ENCODE results near the gene C1QTNF3.

The C1QTNF3 gene

DNA sequence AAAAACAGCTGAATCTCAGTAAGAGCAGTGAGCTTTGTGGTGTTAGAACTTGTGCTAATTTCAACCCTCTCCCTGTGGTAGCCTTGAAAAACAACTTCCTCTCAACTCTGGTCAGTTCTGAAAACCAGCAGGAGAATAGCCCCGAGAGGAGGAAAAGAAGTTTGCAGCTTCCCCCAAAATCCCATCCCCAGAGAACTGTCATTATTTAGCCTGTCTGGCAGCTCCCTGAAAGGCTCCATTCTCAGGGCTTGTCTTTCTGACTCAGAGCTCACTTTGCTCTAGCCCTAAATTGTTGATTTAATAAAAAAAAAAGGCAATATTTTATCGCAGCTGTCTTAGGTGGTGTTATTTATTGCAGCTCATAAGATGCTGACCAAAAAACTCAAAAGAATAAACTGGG is 47.1 kb downstream of the C1QTNF3 start:
- DNase-seq, result no peak

DNA sequence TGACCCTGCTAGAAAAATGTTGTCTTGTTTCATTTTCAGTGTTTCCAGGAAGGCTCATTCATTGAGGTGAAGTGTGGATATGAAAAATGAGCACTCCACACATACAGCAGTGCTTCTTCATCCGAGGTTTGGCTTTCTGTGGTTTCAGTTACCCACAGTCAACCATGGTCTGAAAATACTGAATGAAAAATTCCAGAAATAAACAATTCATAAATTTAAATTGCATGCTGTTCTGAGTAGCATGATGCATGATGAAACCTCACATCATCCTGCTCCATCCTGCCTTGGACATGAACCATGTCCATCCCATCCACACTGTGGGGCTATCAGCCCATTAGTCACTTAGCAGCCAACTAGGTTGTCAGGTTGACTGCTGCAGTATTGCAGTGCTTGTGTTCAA is 48.2 kb downstream of the C1QTNF3 start:
- DNase-seq, result no peak

GRCh38 chr5:33992864-33993263 is 50.1 kb downstream of the C1QTNF3 start:
- DNase-seq, result no peak

- DNase-seq, result no peak
These were observed 57.6 kb downstream of the C1QTNF3 start for GRCh38 chr5:33985447-33985846.

DNA sequence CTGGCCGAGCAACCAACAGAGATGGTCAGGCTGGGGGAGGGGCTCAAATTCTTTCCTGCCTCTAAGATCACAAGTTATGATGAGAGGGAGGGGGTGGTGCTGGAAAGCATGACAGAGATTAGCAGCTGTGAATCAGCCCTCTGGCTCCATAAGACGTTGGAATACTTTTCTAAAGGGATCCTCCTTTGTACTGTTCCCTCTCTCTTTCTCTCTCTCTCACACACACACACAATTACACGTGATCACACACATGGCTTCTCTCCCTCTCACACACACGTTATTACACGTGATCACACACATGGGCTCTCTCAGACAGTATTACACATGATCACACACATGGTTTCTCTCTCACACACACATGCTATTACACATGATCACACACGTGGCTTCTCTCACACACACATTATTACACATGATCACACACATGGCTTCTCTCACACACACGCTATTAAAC is 58.3 kb downstream of the C1QTNF3 start, which contains the start of gene SLC45A2:
SLC45A2 (minus strand) TSS at position 23 of the 454 bp plus-strand sequence. CDS start 110 bp downstream, outside the sequence.
- DNase-seq, result peak; percentile 3

- no peak for DNase-seq
These were observed 58.8 kb downstream of the C1QTNF3 start for GRCh38 chr5:33984178-33984577.

DNA sequence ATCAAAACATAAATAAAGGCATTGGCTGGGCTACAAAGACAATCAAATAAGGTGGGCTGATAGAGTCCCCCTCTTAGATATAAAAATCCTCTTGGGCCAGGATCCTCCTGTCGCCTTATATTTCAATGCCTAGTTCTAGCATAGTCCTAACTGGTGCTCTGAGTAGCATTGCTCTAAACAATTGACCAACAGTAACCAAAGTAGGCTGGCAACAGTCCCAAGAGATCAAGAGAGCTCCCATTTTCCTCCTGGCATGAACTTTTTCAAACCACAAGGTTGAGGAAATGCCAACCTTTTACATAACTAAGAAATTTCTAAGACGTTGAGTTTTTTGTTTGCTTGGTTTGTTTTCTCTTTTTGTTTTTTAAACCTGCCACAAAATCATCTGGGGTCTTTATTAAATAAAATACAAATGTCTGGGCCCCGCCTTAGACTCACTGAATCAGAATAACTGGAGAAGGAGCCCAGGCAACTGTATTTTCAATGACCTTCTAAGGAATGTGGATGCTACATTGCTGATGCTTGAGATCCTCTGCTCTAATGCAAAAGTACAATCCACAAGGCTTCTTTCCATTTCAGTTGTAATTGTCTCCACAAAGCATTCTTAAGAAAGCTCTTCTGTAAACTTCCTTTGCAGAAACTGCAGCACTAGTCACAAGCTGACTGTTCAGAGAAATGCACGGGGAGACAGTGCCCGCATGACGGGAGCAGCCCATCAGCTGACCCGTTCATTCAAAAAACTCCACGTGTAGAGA is 61.4 kb downstream of the C1QTNF3 start:
- DNase-seq, result no peak

GRCh38 chr5:33980030-33980429 is 63.0 kb downstream of the C1QTNF3 start:
- DNase-seq, result no peak

DNA sequence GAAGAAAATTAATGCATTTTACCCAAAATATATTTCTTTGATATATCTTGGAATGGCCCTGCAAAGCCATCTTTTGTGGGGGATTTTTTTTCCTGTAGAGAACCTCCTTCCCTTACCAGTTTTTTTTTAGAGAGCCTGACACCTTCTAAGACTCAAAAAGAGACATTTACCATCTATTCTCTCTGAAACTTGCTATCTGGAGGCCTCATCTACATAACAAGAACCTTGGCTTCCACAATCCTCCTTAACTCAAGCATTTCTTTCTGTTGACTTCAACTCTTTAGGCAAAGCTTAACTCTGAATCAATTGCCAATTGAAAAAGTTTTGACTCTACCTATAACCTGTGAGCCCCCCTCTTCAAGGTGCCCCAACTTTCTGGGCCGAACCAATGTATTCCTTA is 64.7 kb downstream of the C1QTNF3 start:
- no peak for DNase-seq

GRCh38 chr5:33976307-33976706 is 66.7 kb downstream of the C1QTNF3 start:
- no peak for DNase-seq

DNA sequence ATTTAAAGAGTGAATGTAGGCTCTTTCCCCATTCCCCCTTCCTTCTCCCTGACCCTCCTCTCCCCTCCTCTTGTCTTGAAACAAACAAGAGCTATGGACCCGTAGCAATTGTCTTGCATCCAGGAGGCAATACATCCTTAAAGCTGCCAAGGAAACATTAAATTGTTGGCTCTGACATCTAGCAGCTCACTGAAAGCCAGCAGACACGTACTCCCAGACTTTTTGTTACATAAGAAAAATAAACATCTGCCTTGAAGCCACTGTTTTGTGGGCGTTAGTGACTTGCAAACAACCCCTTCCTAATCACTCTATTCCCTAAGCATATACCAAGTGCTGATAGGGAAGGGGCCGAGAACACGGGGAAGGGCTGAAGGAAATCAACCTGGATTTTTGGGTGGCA is 67.2 kb downstream of the C1QTNF3 start:
- DNase-seq, result no peak

DNA sequence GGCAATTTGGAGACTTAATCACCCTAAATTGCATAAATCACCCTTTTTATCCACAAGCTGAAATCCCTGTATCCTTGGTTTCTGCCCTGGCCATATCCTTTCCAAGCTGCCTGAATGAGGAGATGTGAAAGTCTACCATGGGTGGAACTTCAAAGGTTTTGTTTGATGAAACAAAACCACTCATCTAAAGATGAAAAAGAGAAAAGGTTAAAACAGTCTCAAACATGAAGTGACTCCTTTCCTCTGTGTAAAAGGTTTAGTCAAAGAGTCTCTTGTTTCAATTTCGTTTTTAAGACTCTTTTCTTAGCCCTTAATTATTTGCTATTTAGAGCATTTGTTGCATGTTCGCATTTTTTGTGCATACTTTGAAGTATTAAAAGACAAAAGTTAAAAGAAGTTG is 69.7 kb downstream of the C1QTNF3 start:
- no peak for DNase-seq

DNA sequence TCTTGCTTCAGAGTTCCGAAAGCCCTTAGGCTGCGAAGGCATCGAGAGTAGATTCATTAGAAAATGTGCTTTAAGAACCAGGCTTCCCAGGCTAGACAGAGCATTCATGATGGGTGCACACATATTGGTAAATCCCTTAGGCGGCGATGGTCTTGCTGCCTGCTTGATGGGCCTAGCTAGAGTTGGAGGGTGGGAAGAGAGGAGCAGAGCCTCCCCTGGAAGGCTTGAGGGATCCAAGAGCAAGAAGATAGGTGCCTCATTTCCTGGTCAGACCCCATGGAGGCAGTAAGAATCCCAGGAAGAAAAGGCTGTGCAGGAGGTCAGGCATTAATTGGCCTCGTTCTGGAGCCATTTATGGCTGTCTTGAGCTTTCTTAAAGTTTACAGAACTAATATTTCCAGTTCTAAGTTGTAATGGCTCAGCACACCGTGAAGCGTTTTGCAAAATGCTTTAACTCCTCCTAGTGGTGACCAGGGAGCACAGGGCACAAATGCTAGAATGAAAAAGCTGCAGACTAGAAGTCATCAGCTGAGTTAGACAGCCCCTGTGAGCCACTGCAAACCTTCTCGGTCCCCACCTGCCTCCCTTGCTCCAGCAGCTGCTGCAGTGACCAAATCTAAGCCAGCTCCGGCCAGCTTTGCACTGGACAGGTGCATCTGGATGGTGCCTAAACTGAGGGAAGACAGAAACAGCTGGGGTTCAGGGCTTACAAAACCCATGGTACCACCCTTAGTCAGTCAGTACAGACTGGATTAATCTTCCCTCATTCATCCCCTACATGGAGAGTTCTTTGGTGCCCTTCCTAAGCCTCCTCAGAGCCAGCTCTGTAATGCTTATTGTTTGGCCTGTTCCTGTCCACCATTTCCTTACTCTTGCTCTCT is 73.2 kb downstream of the C1QTNF3 start:
- peak; percentile 57 for DNase-seq

- DNase-seq, result peak; percentile 93
These were observed 74.6 kb downstream of the C1QTNF3 start for GRCh38 chr5:33968211-33969005.
